Duodenal mucosa (tissue), 2 donors: ENCODE data around the gene PRPF31.
"Not testable (repeated sequence)": the region's sequence is repeated elsewhere in the genome, so short reads cannot be mapped to it uniquely, and the experiment has no call there.

ENCODE experiments used
- H3K27ac ChIP-seq: one replicate; pipeline ENCODE4 v1.7.0; 2013; ENCODE audit warnings: low read depth, low read length
- H3K27me3 ChIP-seq, 2 donors: one replicate each; pipeline ENCODE4 v1.7.0; 2013; ENCODE audit warnings: low read length in 2 of 2, control low read depth in 1 of 2; ENCODE audit not compliant: insufficient read depth in 2 of 2, control insufficient read depth in 1 of 2
- H3K36me3 ChIP-seq, 2 donors: one replicate each; pipeline ENCODE4 v1.7.0; 2013; ENCODE audit warnings: low read length in 2 of 2, control low read depth in 1 of 2; ENCODE audit not compliant: insufficient read depth in 2 of 2, control insufficient read depth in 1 of 2
- H3K4me1 ChIP-seq, 2 donors: one replicate each; pipeline ENCODE4 v1.7.0; 2013; ENCODE audit warnings: low read length in 2 of 2, control low read depth in 1 of 2; ENCODE audit not compliant: insufficient read depth in 2 of 2, control insufficient read depth in 1 of 2
- H3K4me3 ChIP-seq, 2 donors: one replicate each; pipeline ENCODE4 v1.7.0; 2013; ENCODE audit warnings: low read length in 2 of 2, low read depth in 1 of 2
- H3K9ac ChIP-seq, 2 donors: one replicate each; pipeline ENCODE4 v1.7.0; 2013; ENCODE audit warnings: low read length in 2 of 2, low read depth in 1 of 2
- H3K9me3 ChIP-seq, 2 donors: one replicate each; pipeline ENCODE4 v1.7.0; 2013; ENCODE audit warnings: low read length in 2 of 2, control low read depth in 1 of 2; ENCODE audit not compliant: control insufficient read depth in 1 of 2

The PRPF31 gene

GRCh38 chr19:54095859-54096616, 19.5 kb upstream of the PRPF31 start:
- not testable (repeated sequence) for H3K27ac ChIP-seq, H3K27me3 ChIP-seq, H3K36me3 ChIP-seq, H3K4me1 ChIP-seq, H3K9me3 ChIP-seq
- Histone ChIP-seq H3K4me3 (peak overlapping the region; percentile 45 to 47), H3K9ac (peak overlapping the region in 1 of 2 donors; percentile 23)

- H3K4me3 ChIP-seq = peak overlapping the region; percentile 43 to 58
- H3K36me3 ChIP-seq = no peaks in the 10 kb centered on the region
- peaks cover 0 to 3% of the 10 kb centered on the region in 2 donors for H3K27me3 ChIP-seq
- peaks cover 0 to 5% of the 10 kb centered on the region in 2 donors for H3K4me1 ChIP-seq
- H3K27ac ChIP-seq = no peak overlapping the region
- no peaks in the 10 kb centered on the region for H3K9me3 ChIP-seq
- H3K9ac ChIP-seq = peak overlapping the region in 1 of 2 donors; percentile 23
These were observed 18.9 kb upstream of the PRPF31 start for GRCh38 chr19:54096617-54097106.

DNA sequence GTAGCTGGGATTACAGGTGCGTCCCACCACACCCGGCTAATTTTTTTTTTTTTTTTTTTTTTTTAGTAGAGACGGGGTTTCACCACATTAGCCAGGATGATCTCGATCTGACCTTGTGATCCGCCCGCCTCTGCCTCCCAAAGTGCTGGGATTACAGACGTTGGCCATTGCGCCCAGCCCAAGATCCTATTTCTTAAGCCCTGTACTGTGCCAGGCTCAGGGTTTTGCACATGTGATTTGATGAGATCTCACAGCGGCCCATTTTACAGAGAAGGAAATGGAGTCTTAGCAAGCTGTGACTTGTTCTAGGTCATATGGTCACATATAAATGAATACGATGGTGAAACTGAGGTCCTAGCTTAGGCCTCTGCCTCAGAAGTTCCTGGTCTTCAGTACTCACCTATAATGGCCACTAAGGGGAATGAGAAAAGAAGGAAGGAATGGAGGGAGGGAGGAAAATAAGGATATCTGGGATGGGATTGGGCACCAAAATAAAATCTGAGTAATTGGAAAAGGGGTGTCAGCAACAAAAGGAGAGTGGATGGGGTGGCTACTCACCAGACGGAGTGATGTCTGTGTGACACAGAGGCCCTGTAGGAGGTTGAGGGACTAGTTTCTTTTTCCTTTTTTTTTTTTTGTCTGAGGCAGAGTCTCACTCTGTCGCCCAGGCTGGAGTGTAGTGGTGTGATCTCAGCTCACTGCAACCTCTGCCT, 16.2 kb upstream of the PRPF31 start:
- no peaks in the 10 kb centered on the region for H3K9me3 ChIP-seq
- H3K4me1 ChIP-seq = peaks cover 4 to 13% of the 10 kb centered on the region in 2 donors
- peaks cover 0 to 3% of the 10 kb centered on the region in 2 donors for H3K27me3 ChIP-seq
- no peak overlapping the region for H3K9ac ChIP-seq
- no peak overlapping the region for H3K27ac ChIP-seq
- H3K4me3 ChIP-seq = no peak overlapping the region
- H3K36me3 ChIP-seq = no peaks in the 10 kb centered on the region

- H3K27me3 ChIP-seq, H3K27ac ChIP-seq, H3K9me3 ChIP-seq, H3K9ac ChIP-seq, H3K4me3 ChIP-seq, H3K36me3 ChIP-seq: not testable (repeated sequence)
- H3K4me1 ChIP-seq = peaks cover 4 to 13% of the 10 kb centered on the region in 2 donors
These were observed 15.7 kb upstream of the PRPF31 start for GRCh38 chr19:54099903-54100255.

DNA sequence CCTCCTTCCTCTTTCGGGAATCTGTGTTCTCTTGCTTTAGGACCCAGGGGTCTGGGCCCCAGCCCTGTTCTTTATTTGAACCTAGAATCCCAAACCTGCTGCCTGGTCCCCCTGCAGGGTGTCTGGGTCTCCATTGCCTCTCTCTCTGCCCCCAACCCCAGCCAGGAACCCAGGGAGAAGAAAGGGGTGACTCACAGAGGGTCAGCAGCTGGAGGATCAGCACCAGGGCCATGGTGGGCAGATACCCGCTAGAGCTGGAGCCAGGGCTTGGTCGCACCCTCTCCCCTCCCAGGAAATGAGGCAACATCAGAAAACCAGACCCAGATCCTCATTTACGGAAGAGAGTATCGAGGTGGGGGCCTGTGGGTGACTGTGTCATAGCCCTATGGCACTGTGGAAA, 15.0 kb upstream of the PRPF31 start, which contains the start of gene OSCAR:
TSS of gene OSCAR (minus strand) at position 243 of the 400 bp plus-strand sequence. CDS start at position 232, 11 bp downstream.
- Histone ChIP-seq H3K36me3 (peaks cover 2% of the 10 kb centered on the region in 2 donors), H3K9me3 (no peaks in the 10 kb centered on the region), H3K4me3 (no peak within 1 kb of the TSS), H3K27ac (no peak within 1 kb of the TSS), H3K9ac (no peak within 1 kb of the TSS), H3K4me1 (peaks cover 4 to 11% of the 10 kb centered on the region in 2 donors), H3K27me3 (peaks cover 0 to 2% of the 10 kb centered on the region in 2 donors)

- Histone ChIP-seq H3K9me3 (no peaks in the 10 kb centered on the region), H3K36me3 (peaks cover 9 to 20% of the 10 kb centered on the region in 2 donors), H3K4me3 (peak within 1 kb of the TSS; percentile 96 to 99), H3K4me1 (peaks cover 4 to 8% of the 10 kb centered on the region in 2 donors), H3K27ac (peak within 1 kb of the TSS; percentile 30), H3K27me3 (no peaks in the 10 kb centered on the region), H3K9ac (peak within 1 kb of the TSS; percentile 87 to 99)
These were observed 13.0 kb upstream of the PRPF31 start, which contains the start of gene NDUFA3 for GRCh38 chr19:54102421-54103169. Gene NDUFA3, plus strand, starts transcription at chr19:54102855. Its CDS starts 24 bp downstream, at chr19:54102879.

- no peaks in the 10 kb centered on the region for H3K9me3 ChIP-seq
- H3K36me3 ChIP-seq = peaks cover 17 to 45% of the 10 kb centered on the region in 2 donors
- peaks cover 4 to 8% of the 10 kb centered on the region in 2 donors for H3K4me1 ChIP-seq
- no peak overlapping the region for H3K27ac ChIP-seq
- H3K4me3 ChIP-seq = no peak overlapping the region
- H3K9ac ChIP-seq = no peak overlapping the region
- H3K27me3 ChIP-seq = no peaks in the 10 kb centered on the region
These were observed 10.4 kb upstream of the PRPF31 start for GRCh38 chr19:54104998-54105715.

DNA sequence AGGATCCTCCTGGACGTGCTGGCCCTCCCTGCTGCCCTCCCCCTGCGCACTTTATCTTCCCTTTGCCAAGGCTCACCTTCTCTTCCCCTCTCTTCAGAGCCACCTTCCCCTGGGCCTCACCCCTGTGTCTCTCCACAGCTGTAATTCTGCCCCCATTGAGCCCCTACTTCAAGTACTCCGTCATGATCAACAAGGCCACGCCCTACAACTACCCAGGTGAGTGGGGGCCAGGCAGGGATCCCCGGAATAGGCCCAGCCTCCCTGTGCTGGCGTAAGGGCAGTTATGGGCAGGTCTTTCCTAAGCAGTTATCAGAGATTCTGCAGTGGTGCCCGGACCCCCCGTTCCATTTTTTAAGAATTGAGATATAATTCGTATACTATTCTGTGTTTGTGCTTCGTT, 9.8 kb upstream of the PRPF31 start:
- H3K36me3 ChIP-seq = peaks cover 17 to 51% of the 10 kb centered on the region in 2 donors
- no peaks in the 10 kb centered on the region for H3K9me3 ChIP-seq

DNA sequence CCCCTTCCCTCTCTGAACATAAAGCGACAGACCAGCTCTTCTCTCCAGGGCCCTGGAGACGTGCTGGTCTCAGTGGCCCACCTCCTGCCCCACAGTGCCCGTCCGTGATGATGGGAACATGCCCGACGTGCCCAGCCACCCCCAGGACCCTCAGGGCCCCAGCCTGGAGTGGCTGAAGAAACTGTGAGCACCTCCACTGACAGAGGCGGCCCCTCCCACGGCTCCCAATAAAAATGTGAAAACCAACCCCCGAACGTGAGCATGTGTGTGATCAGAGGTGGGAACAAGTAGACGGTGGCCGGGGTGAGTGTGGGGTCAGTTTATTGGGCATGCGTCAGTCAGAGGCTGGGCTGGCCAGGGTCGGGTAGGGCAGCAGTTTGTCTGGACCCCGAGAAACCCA, 8.8 kb upstream of the PRPF31 start:
- H3K9ac ChIP-seq = no peak overlapping the region
- no peak overlapping the region for H3K27ac ChIP-seq
- H3K4me1 ChIP-seq = peaks cover 4 to 8% of the 10 kb centered on the region in 2 donors
- H3K27me3 ChIP-seq = no peaks in the 10 kb centered on the region
- H3K9me3 ChIP-seq = no peaks in the 10 kb centered on the region
- H3K4me3 ChIP-seq = no peak overlapping the region
- peaks cover 17 to 54% of the 10 kb centered on the region in 2 donors for H3K36me3 ChIP-seq

More for the DNA sequence above, 9.8 kb upstream of the PRPF31 start:
- Histone ChIP-seq H3K9ac (no peak overlapping the region), H3K4me1 (peaks cover 4 to 8% of the 10 kb centered on the region in 2 donors), H3K27me3 (no peaks in the 10 kb centered on the region), H3K4me3 (no peak overlapping the region), H3K27ac (no peak overlapping the region)
